Measurements from ENCODE around the gene ADRA1B.

- TF ChIP-seq YY1 (IDR thresholded peaks at IDR 0.05; ENCODE audit: insufficient read depth, insufficient read length) (no peak), ZNF274 (IDR thresholded peaks at IDR 0.05; ENCODE audit: low read depth, low read length) (no peak), SUZ12 (IDR thresholded peaks at IDR 0.05; ENCODE audit: extremely low read depth, insufficient read depth, insufficient read length) (no peak)
Measured at GRCh38 chr5:159873680-159874079, 42.6 kb upstream of the ADRA1B start.
